Right lobe of liver (tissue), 4 donors: ENCODE data around the gene IGSF21.

Experiments
- POLR2A ChIP-seq: fragments of 450-650 bp; IDR thresholded peaks from one replicate; pipeline ENCODE4 v1.6.1; 2017; ENCODE audit warnings: antibody characterized with exemption, mild to moderate bottlenecking
- TF ChIP-seq, protein P1 (sequence below), 4 donors: fragments of 200-600 bp in 3 of 4; fragments of 450-650 bp in 1 of 4; IDR thresholded peaks; one replicate each; pipeline versions ENCODE4 v1.5.1 to v1.8.0; 2016 to 2022; ENCODE audit warnings: antibody characterized with exemption in 4 of 4, mild to moderate bottlenecking in 2 of 4
- donor health status: DM: no; HTN: no; CAD: no.
- donor health status: DM: no; HTN: no; CAD: no.
- donor health status: DM: no; HTN: yes; CAD: no.

GRCh38 chr1:18401921-18402320, 294.3 kb downstream of the IGSF21 start:
- TF ChIP-seq, protein P1, sequence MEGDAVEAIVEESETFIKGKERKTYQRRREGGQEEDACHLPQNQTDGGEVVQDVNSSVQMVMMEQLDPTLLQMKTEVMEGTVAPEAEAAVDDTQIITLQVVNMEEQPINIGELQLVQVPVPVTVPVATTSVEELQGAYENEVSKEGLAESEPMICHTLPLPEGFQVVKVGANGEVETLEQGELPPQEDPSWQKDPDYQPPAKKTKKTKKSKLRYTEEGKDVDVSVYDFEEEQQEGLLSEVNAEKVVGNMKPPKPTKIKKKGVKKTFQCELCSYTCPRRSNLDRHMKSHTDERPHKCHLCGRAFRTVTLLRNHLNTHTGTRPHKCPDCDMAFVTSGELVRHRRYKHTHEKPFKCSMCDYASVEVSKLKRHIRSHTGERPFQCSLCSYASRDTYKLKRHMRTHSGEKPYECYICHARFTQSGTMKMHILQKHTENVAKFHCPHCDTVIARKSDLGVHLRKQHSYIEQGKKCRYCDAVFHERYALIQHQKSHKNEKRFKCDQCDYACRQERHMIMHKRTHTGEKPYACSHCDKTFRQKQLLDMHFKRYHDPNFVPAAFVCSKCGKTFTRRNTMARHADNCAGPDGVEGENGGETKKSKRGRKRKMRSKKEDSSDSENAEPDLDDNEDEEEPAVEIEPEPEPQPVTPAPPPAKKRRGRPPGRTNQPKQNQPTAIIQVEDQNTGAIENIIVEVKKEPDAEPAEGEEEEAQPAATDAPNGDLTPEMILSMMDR (IDR thresholded peaks at IDR 0.05): no peak
- TF ChIP-seq POLR2A: no peak
